ENCODE measurements around the gene ATXN1. TPM values are rescaled to one million over a fixed set of nuclear protein-coding genes. Genes with fewer than 3 reads are reported as not detected.

Gene ATXN1
- total RNA-seq, 1 donor from 2014 or later: 71.2 TPM

- H3K4me3 ChIP-seq: no peak overlapping the region
- H3K36me3 ChIP-seq: peaks cover 32% of the 10 kb centered on the region
- no peaks in the 10 kb centered on the region for H3K27me3 ChIP-seq
- H3K27ac ChIP-seq: no peak overlapping the region
- no peaks in the 10 kb centered on the region for H3K9me3 ChIP-seq
- no peaks in the 10 kb centered on the region for H3K4me1 ChIP-seq
- ATAC-seq (no peak), DNase-seq (no peak)
- TF ChIP-seq CTCF (IDR thresholded peaks at IDR 0.05): no peak
- intact Hi-C loops (cut with DNase I): no loop called here
These were observed 178.7 kb downstream of the ATXN1 start for GRCh38 chr6:16582446-16583143.

GRCh38 chr6:16578695-16579285, 182.5 kb downstream of the ATXN1 start:
- no peak for TF ChIP-seq CTCF (IDR thresholded peaks at IDR 0.05)
- Histone ChIP-seq H3K4me3 (no peak overlapping the region), H3K4me1 (no peaks in the 10 kb centered on the region), H3K36me3 (peaks cover 12% of the 10 kb centered on the region), H3K9me3 (no peaks in the 10 kb centered on the region), H3K27me3 (no peaks in the 10 kb centered on the region), H3K27ac (no peak overlapping the region)
- intact Hi-C loops (cut with DNase I): no loop called here
- DNase-seq (no peak), ATAC-seq (no peak)

GRCh38 chr6:16576451-16577368, 184.6 kb downstream of the ATXN1 start:
- intact Hi-C loops (cut with DNase I): no loop called here
- no peak for DNase-seq
- no peak overlapping the region for H3K27ac ChIP-seq
- no peak overlapping the region for H3K4me3 ChIP-seq
- no peaks in the 10 kb centered on the region for H3K4me1 ChIP-seq
- H3K36me3 ChIP-seq: no peaks in the 10 kb centered on the region
- no peaks in the 10 kb centered on the region for H3K27me3 ChIP-seq
- peak; percentile 48 for ATAC-seq
- TF ChIP-seq CTCF (IDR thresholded peaks at IDR 0.05): no peak
- no peaks in the 10 kb centered on the region for H3K9me3 ChIP-seq

- no peak for DNase-seq
- TF ChIP-seq CTCF (IDR thresholded peaks at IDR 0.05): no peak
- intact Hi-C loops (cut with DNase I): no loop called here
These were observed 185.6 kb downstream of the ATXN1 start for GRCh38 chr6:16575655-16576054.

GRCh38 chr6:16572943-16573342, 188.3 kb downstream of the ATXN1 start:
- Histone ChIP-seq H3K4me3 (no peak overlapping the region), H3K9me3 (no peaks in the 10 kb centered on the region), H3K27me3 (no peaks in the 10 kb centered on the region), H3K4me1 (no peaks in the 10 kb centered on the region), H3K27ac (no peak overlapping the region), H3K36me3 (no peaks in the 10 kb centered on the region)
- intact Hi-C loops (cut with DNase I): no loop called here
- ATAC-seq: no peak
- no peak for TF ChIP-seq CTCF (IDR thresholded peaks at IDR 0.05)
- DNase-seq: no peak

More at GRCh38 chr6:16575655-16576054, 185.6 kb downstream of the ATXN1 start:
- no peak for ATAC-seq
- Histone ChIP-seq H3K4me1 (no peaks in the 10 kb centered on the region), H3K36me3 (no peaks in the 10 kb centered on the region), H3K27ac (no peak overlapping the region), H3K4me3 (no peak overlapping the region), H3K9me3 (no peaks in the 10 kb centered on the region), H3K27me3 (no peaks in the 10 kb centered on the region)

Measured in upper lobe of right lung (tissue), 1 donor.